Subcutaneous adipose tissue (tissue), 4 donors: ENCODE results near the gene TTI1. TPM values are rescaled to one million over a fixed set of nuclear protein-coding genes. Genes with fewer than 3 reads are reported as not detected.

Experiments used
- total RNA-seq, 4 donors: library from RNA; depleted of rRNA; stranded (reverse); fragments of >200 nt; gene quantifications; one replicate each; pipeline ENCODE4 v1.1.0, GENCODE V29; 2016
- TF ChIP-seq, protein P1 (sequence below): fragments of 450-650 bp; IDR thresholded peaks from one replicate; pipeline ENCODE4 v1.5.1; 2016; ENCODE audit warnings: low read depth, mild to moderate bottlenecking, control low read depth, antibody characterized with exemption, moderate library complexity

Gene TTI1
- total RNA-seq, 4 donors from 2014 or later: 9.6 to 14.8 (median 12.6) TPM

DNA sequence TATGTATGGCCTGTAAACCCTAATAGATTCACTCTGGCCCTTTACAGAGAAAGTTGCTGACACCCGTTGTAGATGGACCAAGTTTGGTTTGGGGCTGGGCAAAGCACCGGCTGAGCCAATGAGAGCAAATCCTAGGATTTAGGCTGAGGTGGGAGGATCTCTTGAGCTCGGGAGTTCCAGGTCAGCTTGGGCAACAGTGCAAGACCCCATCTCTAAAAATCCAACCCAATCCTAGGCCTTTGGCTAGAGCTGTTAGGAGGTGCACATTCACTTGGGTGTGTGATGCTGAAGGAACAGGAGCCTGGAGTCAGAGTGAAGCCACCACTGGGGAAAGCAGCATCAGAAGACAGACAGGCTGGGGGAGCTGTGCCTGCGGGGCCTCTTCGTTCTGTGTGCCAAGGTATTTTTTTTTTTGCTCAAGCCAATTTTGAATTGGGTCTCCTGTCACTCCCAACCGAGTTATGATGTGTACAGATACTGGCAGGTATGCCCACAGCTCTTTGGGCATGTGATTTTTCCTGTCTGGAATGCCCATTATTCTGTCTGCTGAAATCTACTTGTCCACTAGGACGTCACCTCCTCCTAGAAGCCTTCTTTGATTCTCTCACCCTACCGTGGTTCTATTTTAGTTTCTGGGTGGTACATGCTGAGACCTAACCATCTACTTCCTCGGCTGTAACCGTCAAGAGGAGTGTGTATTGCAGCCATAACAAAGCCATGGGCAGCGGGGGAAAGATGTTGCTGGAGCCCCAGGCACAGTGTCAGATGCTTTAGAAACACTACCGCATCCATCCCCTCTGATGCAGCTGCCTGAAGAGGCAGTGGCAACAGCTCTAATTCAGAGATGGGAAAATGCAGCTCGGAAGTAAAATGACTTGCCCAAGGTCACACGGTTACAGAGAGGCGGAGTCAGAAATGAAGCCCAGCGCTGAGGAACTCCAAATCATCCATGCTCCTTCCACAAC, 54.0 kb downstream of the TTI1 start:
- TF ChIP-seq, protein P1, sequence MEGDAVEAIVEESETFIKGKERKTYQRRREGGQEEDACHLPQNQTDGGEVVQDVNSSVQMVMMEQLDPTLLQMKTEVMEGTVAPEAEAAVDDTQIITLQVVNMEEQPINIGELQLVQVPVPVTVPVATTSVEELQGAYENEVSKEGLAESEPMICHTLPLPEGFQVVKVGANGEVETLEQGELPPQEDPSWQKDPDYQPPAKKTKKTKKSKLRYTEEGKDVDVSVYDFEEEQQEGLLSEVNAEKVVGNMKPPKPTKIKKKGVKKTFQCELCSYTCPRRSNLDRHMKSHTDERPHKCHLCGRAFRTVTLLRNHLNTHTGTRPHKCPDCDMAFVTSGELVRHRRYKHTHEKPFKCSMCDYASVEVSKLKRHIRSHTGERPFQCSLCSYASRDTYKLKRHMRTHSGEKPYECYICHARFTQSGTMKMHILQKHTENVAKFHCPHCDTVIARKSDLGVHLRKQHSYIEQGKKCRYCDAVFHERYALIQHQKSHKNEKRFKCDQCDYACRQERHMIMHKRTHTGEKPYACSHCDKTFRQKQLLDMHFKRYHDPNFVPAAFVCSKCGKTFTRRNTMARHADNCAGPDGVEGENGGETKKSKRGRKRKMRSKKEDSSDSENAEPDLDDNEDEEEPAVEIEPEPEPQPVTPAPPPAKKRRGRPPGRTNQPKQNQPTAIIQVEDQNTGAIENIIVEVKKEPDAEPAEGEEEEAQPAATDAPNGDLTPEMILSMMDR: no peak

DNA sequence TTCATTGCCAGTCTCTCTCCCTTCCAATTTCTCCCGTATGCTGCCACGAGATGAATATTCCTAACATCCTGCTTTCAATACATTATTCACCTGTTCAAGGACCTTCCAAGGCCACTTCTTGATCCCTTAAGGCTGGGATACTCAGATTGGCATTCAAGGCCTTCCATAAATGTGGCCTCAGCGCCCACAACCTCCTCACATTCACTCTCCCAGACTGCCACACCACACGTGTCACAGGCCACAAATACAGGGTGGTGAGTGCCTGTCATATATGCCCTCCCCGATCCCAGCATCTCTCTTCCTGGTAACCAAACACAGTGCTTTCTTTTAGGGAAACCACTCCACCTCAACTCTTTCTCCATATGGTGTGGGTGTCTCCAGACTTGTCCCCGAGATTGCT, 55.5 kb downstream of the TTI1 start:
- TF ChIP-seq, protein P1: no peak

DNA sequence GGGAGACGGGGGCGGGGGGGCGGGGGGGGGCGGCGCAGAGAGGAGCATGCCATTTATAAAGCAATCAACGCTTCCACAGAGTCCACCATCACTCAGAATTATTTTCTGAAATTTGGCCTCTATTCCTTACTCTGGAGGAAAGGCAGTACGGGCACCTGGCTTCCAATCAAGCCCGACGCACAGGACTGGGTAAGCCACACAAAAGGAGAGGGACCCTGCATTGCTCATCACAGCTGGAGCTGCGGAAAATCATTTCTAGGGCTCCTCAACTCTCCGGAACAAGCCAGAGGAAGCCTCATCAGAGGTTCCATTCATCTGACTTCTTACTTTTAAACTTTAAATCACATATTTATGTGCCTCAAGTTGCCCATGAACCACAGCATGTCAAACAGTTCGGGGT, 55.9 kb downstream of the TTI1 start:
- TF ChIP-seq, protein P1: no peak

DNA sequence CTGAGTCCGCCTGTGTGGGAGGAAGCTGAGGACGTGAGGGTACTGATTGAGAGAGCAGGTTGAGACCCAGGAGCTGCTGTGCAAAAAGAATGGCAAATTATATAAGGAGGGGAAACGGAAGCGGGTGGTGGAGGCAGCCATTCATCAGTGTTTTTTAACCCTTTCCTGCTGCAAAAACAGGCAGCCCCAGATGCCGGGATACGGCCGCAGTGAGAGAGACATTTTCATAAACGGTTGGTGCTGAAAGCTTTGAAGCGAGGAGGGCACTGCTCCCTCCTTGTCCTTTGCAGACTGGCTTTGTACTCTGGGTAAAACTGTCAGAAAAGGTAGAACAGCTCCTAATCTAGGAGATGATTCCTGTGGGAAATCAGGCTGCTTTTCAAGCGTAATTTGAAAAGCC, 56.4 kb downstream of the TTI1 start:
- TF ChIP-seq, protein P1: no peak

DNA sequence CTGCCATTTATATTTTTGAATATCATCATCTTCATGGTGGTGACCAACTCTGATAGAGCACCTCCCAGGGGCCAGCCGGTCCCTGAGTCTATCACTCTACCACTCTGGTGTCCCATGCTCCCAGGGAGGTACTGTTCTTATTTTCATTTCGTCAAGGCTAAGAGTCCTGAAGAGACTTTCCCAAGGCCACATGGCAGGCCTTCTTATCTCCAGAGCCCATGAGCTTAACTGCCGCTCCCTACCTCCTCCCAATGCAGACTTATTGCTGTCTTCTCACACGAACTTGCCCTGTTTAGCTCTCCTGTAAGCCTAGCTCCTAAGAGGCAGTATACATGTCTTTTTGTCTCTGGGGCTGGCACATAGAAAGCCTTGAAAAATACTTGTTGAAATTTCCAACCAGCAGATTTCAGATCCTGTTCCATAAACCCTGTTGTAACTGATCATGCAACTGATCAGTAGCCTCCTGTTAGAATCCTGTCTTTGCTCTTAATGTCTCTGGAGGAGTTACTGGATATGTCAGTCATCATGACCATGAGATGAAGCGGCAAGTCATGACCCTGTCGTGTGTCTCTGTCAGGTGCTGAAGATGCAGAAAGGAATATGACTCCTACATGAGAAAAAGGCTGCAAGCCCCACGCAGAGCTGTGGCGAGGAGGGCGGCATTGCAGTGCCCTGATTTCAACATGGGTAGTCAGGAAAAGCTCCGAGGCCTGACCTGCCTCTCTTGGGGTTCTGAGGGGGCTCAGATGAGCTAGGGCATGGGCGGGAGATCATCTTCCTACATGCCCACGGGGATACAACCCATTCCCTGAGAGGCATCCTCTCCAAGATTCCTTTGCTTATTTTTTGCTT, 60.0 kb downstream of the TTI1 start:
- TF ChIP-seq, protein P1: no peak

DNA sequence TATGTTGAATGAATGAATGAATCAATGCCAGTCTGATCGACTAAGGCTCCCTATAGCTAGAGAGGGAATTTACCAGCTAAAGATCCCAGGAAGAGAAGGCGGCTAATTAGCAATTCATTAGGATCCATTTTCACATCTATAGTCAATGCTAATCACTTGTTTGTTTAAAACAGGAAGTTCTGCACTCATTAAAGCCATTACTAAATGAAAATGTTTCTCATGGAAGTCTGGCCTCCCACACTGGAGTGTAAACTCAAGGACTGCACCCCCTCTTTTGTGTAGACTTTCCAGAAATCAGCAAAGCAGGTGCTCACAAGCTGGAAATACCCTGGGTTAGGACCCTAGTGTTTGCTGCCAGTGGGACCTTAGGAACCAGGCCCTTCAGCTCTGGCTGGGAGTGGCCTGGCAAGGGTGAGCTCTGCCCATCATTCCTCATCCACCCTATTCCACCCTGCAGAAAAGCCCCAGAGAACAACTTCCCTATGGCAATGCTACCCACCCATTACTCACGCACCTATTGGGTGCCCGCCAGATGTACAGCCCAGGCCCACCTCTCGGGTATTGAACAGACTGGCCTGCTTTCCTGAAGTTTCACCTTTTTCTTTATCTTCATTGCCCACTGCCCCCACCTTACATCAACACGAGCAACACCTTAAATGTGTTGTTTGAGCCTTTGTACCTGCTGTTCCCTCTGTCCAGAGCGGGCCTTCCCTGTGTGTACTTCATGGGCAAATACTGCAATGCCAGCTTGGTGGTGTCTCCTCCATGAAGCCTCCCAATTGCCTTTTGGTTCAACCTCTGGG, 60.8 kb downstream of the TTI1 start:
- TF ChIP-seq, protein P1: no peak
